ENCODE results near the gene HLA-DQA1.

GRCh38 chr6:32615885-32616532 lies 21.2 kb upstream of the HLA-DQA1 start:
- TF ChIP-seq POLR2AphosphoS5 (IDR thresholded peaks at IDR 0.05; ENCODE audit: insufficient read depth in 1 of 2, low read depth in 1 of 2) = no peak
- TF ChIP-seq CTCF (IDR thresholded peaks at IDR 0.05) = no peak
